Lower lobe of right lung (tissue), 2 donors: ENCODE results near the gene SIGLEC12. TPM values are rescaled to one million over a fixed set of nuclear protein-coding genes. Genes with fewer than 3 reads are reported as not detected.

Experiments
- ATAC-seq, 2 donors: fragments of 200-7000 bp; cut with Tn5 transposase; one replicate each; pipeline ENCODE4 v1.9.1; 2020 to 2022; ENCODE audit warnings: mild to moderate bottlenecking in 2 of 2, moderate library complexity in 2 of 2
- DNase-seq: peaks from one replicate; pipeline ENCODE4 v3.0.0-alpha.2; 2020
- H3K27ac ChIP-seq: fragments of 200-600 bp; one replicate; pipeline ENCODE4 v1.8.0; 2022
- H3K27me3 ChIP-seq: fragments of 200-600 bp; one replicate; pipeline ENCODE4 v1.8.0; 2022; ENCODE audit warnings: low read depth
- H3K36me3 ChIP-seq: fragments of 200-600 bp; one replicate; pipeline ENCODE4 v1.8.0; 2022; ENCODE audit warnings: mild to moderate bottlenecking
- H3K4me1 ChIP-seq: fragments of 200-600 bp; one replicate; pipeline ENCODE4 v1.8.0; 2022
- H3K4me3 ChIP-seq: fragments of 200-600 bp; one replicate; pipeline ENCODE4 v1.8.0; 2022; ENCODE audit warnings: mild to moderate bottlenecking
- H3K9me3 ChIP-seq: fragments of 200-600 bp; one replicate; pipeline ENCODE4 v1.8.0; 2022
- intact Hi-C: fragments of 100-400 bp; cut with DNase I; formaldehyde crosslinking; loops from one replicate; pipeline ENCODE4 v1.11.0; 2022
- total RNA-seq: library from RNA; stranded (reverse); fragmentation: NEBNext Ultra II Directional; extraction: Animal tissue kit (Norgen Biotek cat#: 25700); gene quantifications from one replicate; pipeline ENCODE4 v1.2.1, GENCODE V29; 2021
- TF ChIP-seq, protein P1 (sequence below): fragments of 200-600 bp; IDR thresholded peaks from one replicate; pipeline ENCODE4 v1.8.0; 2022; ENCODE audit warnings: antibody characterized with exemption, mild to moderate bottlenecking
- donor health status: DM: no; HTN: yes; CAD: no; lungs with severe emphysema.

Gene SIGLEC12
- total RNA-seq, 1 donor from 2014 or later = 5.9 TPM

DNA sequence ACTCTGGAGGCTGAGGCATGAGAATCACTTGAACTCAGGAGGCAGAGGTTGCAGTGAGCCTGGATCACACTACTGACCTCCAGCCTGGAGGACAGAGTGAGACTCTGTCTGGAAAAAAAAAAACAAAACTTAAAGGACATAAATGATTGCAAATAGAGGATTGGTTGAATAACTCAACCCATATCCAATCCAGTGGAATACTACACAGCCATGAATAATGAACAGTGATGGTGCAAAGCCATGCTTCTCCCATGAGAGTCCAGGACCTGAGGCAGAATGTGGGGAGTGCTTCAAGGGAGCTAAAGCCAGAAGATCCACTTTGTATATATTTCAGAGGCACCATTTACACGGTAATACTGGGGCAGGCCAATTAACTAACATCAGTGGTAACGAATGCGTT, 25.4 kb downstream of the SIGLEC12 start:
- TF ChIP-seq, protein P1, sequence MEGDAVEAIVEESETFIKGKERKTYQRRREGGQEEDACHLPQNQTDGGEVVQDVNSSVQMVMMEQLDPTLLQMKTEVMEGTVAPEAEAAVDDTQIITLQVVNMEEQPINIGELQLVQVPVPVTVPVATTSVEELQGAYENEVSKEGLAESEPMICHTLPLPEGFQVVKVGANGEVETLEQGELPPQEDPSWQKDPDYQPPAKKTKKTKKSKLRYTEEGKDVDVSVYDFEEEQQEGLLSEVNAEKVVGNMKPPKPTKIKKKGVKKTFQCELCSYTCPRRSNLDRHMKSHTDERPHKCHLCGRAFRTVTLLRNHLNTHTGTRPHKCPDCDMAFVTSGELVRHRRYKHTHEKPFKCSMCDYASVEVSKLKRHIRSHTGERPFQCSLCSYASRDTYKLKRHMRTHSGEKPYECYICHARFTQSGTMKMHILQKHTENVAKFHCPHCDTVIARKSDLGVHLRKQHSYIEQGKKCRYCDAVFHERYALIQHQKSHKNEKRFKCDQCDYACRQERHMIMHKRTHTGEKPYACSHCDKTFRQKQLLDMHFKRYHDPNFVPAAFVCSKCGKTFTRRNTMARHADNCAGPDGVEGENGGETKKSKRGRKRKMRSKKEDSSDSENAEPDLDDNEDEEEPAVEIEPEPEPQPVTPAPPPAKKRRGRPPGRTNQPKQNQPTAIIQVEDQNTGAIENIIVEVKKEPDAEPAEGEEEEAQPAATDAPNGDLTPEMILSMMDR = no peak
- H3K27me3 ChIP-seq = peaks cover 14% of the 10 kb centered on the region
- ATAC-seq = no peak
- DNase-seq = no peak
- no peaks in the 10 kb centered on the region for H3K4me1 ChIP-seq
- no peak overlapping the region for H3K4me3 ChIP-seq
- intact Hi-C loops = no loop called here
- H3K36me3 ChIP-seq = no peaks in the 10 kb centered on the region
- H3K27ac ChIP-seq = no peak overlapping the region
- H3K9me3 ChIP-seq = no peaks in the 10 kb centered on the region

DNA sequence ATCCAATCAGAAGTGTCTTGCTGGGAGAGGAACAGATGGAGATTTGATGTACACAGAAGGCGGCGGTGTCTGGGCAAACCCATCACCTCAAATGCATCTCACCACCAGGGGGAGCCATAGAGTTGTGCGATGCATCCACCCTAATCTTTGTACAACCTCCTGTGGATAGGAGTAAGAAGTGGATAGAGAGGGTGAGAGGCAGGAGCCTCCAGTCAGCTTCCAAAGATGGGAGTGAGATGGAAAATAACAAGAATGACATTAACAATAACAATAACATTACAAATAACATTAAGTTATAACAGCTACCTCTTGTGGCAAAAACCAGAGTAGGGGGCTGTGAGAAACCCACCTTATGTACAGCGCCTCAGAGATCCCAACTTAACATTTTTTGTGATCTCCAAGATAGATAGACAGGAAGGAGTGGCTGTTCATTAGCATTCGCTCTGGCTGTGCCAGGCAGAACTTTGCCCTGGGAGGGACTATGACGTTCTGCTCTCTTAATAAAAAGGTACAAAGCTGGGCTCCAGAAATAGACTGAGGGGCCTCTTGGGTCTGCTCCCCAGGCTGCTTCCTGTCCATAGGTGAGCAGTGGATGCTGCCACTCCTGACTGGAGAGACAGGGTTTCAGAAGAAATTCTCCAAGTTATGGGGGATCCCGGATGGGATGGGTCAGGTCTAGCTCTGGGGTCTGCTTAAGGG, 28.4 kb downstream of the SIGLEC12 start:
- Histone ChIP-seq H3K4me3 (no peak overlapping the region), H3K36me3 (no peaks in the 10 kb centered on the region), H3K27me3 (no peaks in the 10 kb centered on the region), H3K27ac (no peak overlapping the region), H3K4me1 (no peaks in the 10 kb centered on the region), H3K9me3 (no peaks in the 10 kb centered on the region)
- intact Hi-C loops = no loop called here
- TF ChIP-seq, protein P1 = peak; percentile 90
- ATAC-seq (peak; percentile 85), DNase-seq (peak; percentile 70)

DNA sequence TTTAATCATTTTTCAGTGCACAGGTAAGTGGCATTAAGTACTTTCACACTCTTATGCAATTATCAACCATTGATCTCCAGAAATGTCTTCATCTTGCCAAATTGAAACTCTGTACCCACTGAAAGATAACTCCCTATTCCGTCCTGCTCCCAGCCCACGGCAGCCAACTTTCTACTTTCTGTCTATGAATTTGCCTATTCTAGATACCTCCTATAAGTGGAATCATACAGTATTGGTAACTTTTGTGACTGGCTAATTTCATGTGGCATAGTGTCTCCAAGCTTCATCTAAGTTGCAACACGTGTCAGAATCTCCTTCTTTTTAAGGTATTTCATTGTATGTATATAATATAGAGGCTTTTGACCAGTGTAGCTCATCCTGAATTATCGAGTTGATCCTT, 29.0 kb downstream of the SIGLEC12 start:
- DNase-seq = no peak
- H3K27me3 ChIP-seq = no peaks in the 10 kb centered on the region
- intact Hi-C loops = no loop called here
- no peaks in the 10 kb centered on the region for H3K4me1 ChIP-seq
- H3K9me3 ChIP-seq = no peaks in the 10 kb centered on the region
- no peaks in the 10 kb centered on the region for H3K36me3 ChIP-seq
- no peak overlapping the region for H3K27ac ChIP-seq
- H3K4me3 ChIP-seq = no peak overlapping the region
- no peak for ATAC-seq
- TF ChIP-seq, protein P1 = no peak

DNA sequence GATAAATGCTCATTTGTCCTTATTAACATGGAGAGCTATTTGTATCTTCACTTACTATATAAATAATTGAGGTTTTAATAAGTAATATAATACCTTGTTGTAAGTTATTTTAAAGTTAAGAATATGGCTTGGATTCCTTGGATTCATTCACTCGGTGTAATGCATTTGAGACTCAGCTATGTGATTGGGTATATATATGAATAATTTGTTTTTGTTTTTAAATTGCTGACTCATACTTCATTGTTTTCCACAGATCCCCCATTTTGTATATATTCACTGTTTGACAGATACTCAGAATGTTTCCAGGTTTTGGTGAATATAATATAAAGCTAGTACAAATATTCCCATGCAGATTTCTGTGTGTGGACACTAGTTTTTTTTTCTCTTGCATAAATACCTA, 30.1 kb downstream of the SIGLEC12 start:
- intact Hi-C loops = no loop called here
- TF ChIP-seq, protein P1 = no peak
- Histone ChIP-seq H3K36me3 (no peaks in the 10 kb centered on the region), H3K9me3 (no peaks in the 10 kb centered on the region), H3K4me1 (no peaks in the 10 kb centered on the region), H3K27ac (no peak overlapping the region), H3K27me3 (no peaks in the 10 kb centered on the region), H3K4me3 (no peak overlapping the region)
- DNase-seq = no peak
- no peak for ATAC-seq

DNA sequence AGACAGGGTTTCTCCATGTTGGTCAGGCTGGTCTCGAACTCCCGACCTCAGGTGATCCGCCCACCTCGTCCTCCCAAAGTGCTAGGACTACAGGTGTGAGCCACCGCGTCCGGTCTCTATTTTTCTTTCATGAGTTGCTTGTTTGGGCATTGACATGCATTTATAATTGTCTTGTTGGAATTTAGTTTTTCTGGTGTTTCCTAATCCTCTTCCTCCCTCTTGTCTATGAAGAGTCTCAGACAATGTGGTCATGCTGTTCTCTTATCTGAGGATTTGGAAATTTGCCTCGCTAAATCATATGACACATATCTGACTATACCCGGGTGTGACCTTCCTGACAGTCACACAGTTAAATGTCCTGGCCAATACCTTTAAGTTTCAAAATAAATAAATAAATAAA, 30.6 kb downstream of the SIGLEC12 start:
- Histone ChIP-seq H3K36me3 (no peaks in the 10 kb centered on the region), H3K9me3 (no peaks in the 10 kb centered on the region), H3K27me3 (no peaks in the 10 kb centered on the region), H3K27ac (no peak overlapping the region), H3K4me3 (no peak overlapping the region), H3K4me1 (no peaks in the 10 kb centered on the region)
- intact Hi-C loops = no loop called here
- TF ChIP-seq, protein P1 = no peak
- DNase-seq = no peak
- no peak for ATAC-seq
